Panc1 (cell line): Measurements from ENCODE around the gene GOLGA6B. TPM values are rescaled to one million over a fixed set of nuclear protein-coding genes. Genes with fewer than 3 reads are reported as not detected.
A peak's percentile ranks its signal among the peaks of the same experiment; 100 is the strongest.
"Not testable (repeated sequence)": the region's sequence is repeated elsewhere in the genome, so short reads cannot be mapped to it uniquely, and the experiment has no call there.

Experiments used
- ATAC-seq: fragments of 200-7000 bp; cut with Tn5 transposase; 2 replicates; pipeline ENCODE4 v1.9.1; 2020; ENCODE audit warnings: mild to moderate bottlenecking, moderate library complexity
- BruUV-seq: library from RNA; stranded (reverse); fragments of 400-500 nt; replicated peaks from 2 replicates; lab custom pipeline; 2021; lab: Mats Ljungman, UMichigan
- CTCF ChIA-PET: fragments of 300-600 bp; sonication (Branson Sonifier 250); formaldehyde crosslinking; loops from one replicate; lab custom pipeline; 2022; ENCODE audit warnings: antibody characterized with exemption; lab: Charles Lee
- POLR2A ChIA-PET: fragments of 300-600 bp; sonication (Branson Sonifier 250); formaldehyde crosslinking; loops from one replicate; lab custom pipeline; 2022; ENCODE audit warnings: antibody characterized with exemption; lab: Charles Lee
- DNase-seq: peaks from one replicate; pipeline ENCODE4 v3.0.0-alpha.2; 2010; ENCODE audit warnings: low read depth, low spot score
- H3K27ac ChIP-seq: 2 replicates; pipeline ENCODE4 v1.5.1; 2011; ENCODE audit warnings: mild to moderate bottlenecking, low read length, inconsistent platforms
- H3K27me3 ChIP-seq: fragments of 200-500 bp; sonication (Bioruptor generic); 2 replicates; pipeline ENCODE4 v1.6.0; 2014; ENCODE audit warnings: low read length, inconsistent platforms; ENCODE audit not compliant: control insufficient read depth, insufficient read depth
- H3K36me3 ChIP-seq: fragments of 200-500 bp; sonication (Bioruptor generic); 2 replicates; pipeline ENCODE4 v1.5.1; 2014; ENCODE audit warnings: inconsistent platforms, mild to moderate bottlenecking, low read length, moderate library complexity; ENCODE audit not compliant: control insufficient read depth, insufficient read depth
- H3K4me1 ChIP-seq: 2 replicates; pipeline ENCODE4 v1.5.1; 2011; ENCODE audit warnings: inconsistent platforms, mild to moderate bottlenecking, low read length, moderate library complexity; ENCODE audit not compliant: control insufficient read depth, insufficient read depth
- H3K4me3 ChIP-seq, 2 experiments: 2 replicates each; pipeline ENCODE4 v1.5.1; 2011 to 2012; ENCODE audit warnings: low read depth in 2 of 2, low read length in 2 of 2, mild to moderate bottlenecking in 2 of 2, inconsistent platforms in 1 of 2, moderate library complexity in 1 of 2
- H3K9me3 ChIP-seq: fragments of 200-500 bp; sonication (Bioruptor generic); 2 replicates; pipeline ENCODE4 v1.5.1; 2014; ENCODE audit warnings: low read depth, mild to moderate bottlenecking, inconsistent platforms, low read length, moderate library complexity; ENCODE audit not compliant: control insufficient read depth, insufficient read depth
- POLR2AphosphoS5 ChIP-seq: IDR thresholded peaks from 2 replicates; pipeline ENCODE4 v1.6.1; 2012; ENCODE audit warnings: mild to moderate bottlenecking, low read depth, low read length, moderate library complexity
- SIN3A ChIP-seq: IDR thresholded peaks from 2 replicates; pipeline ENCODE4 v1.6.1; 2012; ENCODE audit warnings: low read depth, mild to moderate bottlenecking, low read length, moderate library complexity, borderline replicate concordance; ENCODE audit not compliant: insufficient read depth
- TCF7L2 ChIP-seq: IDR thresholded peaks from 2 replicates; pipeline ENCODE4 v1.6.1; 2011; ENCODE audit warnings: mild to moderate bottlenecking, low read depth, low read length, inconsistent platforms
- in situ Hi-C: cut with HindIII; loops from 2 replicates; pipeline ENCODE4 v1.10.0; 2016; ENCODE audit warnings: low sequenced_read_pairs, low pct_unique_long_range_greater_than_20kb
- intact Hi-C: fragments of 100-400 bp; cut with micrococcal nuclease; formaldehyde crosslinking; loops from one replicate; pipeline ENCODE4 v1.10.0; 2022; ENCODE audit not compliant: unreplicated experiment
- total RNA-seq: library from RNA; stranded (reverse); gene quantifications from one replicate; pipeline ENCODE4 v1.2.1, GENCODE V29; 2021; ENCODE audit not compliant: unreplicated experiment
- TF ChIP-seq, protein P1 (sequence below): fragments of 450-650 bp; IDR thresholded peaks from 2 replicates; pipeline ENCODE4 v1.5.1; 2017; ENCODE audit warnings: mild to moderate bottlenecking
- TF ChIP-seq, protein P2 (sequence below), 2 experiments: IDR thresholded peaks; 2 replicates each; pipeline ENCODE4 v1.6.1; 2011 to 2012; ENCODE audit warnings: low read depth in 2 of 2, control low read depth in 1 of 2, low read length in 1 of 2, mild to moderate bottlenecking in 1 of 2, moderate library complexity in 1 of 2; ENCODE audit not compliant: insufficient read depth in 1 of 2

The GOLGA6B gene
- total RNA-seq, 1 experiment from 2014 or later, result not detected

DNA sequence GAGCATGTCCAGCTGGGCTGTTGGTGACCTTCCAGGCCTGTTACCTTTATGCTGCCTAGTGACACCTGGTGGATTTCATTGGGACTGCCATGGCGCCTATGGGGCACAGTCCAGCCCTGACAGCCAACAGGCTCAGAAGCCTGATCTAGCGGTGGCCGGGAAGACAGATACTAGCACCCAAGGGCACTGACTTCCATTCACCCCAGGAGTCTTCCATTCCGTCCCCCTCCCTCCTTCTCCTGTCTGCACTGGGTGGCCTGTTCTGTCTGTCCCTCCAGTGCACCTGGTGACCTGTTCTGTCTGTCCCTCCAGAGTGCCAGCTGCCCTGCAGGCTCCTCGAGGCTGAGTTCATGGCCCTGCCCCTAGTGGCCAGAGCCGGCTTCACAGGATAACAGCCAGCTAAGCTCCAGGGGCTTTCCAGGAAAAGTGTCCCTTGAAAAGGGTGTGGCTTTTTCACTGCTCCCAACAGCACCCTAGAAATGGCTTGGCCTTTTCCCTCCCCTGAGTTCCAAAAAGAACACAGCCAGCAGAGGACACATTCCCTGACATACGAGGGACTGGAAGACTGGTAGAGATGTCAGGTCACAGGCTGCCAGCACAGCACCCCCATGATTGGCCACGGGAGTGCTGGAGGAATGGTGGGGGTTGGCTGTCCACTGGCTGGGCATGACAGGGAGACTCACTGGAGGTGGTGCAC, 16.3 kb downstream of the GOLGA6B start:
- H3K4me3 ChIP-seq, result peak overlapping the region; percentile 25 to 51
- CTCF ChIA-PET, result interaction anchor here (0.7 to 2.1 kb wide), 3 partner anchors 71 to 420 kb away, joined by 3 to 20 read pairs (median 3); no protein-coding TSS in a partner anchor
- H3K4me1 ChIP-seq, in situ Hi-C loops, H3K36me3 ChIP-seq, H3K27me3 ChIP-seq, H3K9me3 ChIP-seq, BruUV-seq, POLR2A ChIA-PET: not testable (repeated sequence)
- DNase-seq, result peak; percentile 75
- TF ChIP-seq, protein P1, sequence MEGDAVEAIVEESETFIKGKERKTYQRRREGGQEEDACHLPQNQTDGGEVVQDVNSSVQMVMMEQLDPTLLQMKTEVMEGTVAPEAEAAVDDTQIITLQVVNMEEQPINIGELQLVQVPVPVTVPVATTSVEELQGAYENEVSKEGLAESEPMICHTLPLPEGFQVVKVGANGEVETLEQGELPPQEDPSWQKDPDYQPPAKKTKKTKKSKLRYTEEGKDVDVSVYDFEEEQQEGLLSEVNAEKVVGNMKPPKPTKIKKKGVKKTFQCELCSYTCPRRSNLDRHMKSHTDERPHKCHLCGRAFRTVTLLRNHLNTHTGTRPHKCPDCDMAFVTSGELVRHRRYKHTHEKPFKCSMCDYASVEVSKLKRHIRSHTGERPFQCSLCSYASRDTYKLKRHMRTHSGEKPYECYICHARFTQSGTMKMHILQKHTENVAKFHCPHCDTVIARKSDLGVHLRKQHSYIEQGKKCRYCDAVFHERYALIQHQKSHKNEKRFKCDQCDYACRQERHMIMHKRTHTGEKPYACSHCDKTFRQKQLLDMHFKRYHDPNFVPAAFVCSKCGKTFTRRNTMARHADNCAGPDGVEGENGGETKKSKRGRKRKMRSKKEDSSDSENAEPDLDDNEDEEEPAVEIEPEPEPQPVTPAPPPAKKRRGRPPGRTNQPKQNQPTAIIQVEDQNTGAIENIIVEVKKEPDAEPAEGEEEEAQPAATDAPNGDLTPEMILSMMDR, result peak; percentile 93
- H3K27ac ChIP-seq, result peak overlapping the region; percentile 70; the same call in 1 of the 2 replicates
- intact Hi-C loops, result loop anchor here (2.0 kb wide), 1 partner anchor 70 kb away; no protein-coding TSS in a partner anchor
- ATAC-seq, result peak; percentile 99

DNA sequence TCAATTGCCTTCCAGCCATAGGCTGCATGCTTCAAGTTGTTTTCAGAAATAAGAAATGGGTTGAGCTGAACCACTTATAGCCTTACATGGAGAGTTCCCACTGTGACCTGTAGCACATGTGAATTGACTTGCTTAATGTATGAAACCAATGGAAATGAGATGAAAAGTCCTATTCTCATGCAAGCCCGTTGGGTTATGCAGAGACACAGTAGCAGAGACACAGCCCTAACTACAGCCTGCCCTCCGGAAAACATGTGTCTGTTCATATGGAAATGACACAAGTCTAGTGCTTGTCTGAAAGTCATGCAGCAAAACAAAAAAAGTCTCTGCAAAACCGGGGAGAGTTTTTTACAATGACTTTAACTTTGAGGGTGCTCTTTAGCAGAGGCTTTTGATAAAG, 17.0 kb downstream of the GOLGA6B start:
- H3K9me3 ChIP-seq, result no peaks in the 10 kb centered on the region
- peaks cover 5% of the 10 kb centered on the region for H3K4me1 ChIP-seq
- H3K36me3 ChIP-seq, result no peaks in the 10 kb centered on the region
- no peaks in the 10 kb centered on the region; the same call in 1 of the 2 replicates for H3K27me3 ChIP-seq
- no peak overlapping the region for H3K4me3 ChIP-seq
- TF ChIP-seq, protein P2, sequence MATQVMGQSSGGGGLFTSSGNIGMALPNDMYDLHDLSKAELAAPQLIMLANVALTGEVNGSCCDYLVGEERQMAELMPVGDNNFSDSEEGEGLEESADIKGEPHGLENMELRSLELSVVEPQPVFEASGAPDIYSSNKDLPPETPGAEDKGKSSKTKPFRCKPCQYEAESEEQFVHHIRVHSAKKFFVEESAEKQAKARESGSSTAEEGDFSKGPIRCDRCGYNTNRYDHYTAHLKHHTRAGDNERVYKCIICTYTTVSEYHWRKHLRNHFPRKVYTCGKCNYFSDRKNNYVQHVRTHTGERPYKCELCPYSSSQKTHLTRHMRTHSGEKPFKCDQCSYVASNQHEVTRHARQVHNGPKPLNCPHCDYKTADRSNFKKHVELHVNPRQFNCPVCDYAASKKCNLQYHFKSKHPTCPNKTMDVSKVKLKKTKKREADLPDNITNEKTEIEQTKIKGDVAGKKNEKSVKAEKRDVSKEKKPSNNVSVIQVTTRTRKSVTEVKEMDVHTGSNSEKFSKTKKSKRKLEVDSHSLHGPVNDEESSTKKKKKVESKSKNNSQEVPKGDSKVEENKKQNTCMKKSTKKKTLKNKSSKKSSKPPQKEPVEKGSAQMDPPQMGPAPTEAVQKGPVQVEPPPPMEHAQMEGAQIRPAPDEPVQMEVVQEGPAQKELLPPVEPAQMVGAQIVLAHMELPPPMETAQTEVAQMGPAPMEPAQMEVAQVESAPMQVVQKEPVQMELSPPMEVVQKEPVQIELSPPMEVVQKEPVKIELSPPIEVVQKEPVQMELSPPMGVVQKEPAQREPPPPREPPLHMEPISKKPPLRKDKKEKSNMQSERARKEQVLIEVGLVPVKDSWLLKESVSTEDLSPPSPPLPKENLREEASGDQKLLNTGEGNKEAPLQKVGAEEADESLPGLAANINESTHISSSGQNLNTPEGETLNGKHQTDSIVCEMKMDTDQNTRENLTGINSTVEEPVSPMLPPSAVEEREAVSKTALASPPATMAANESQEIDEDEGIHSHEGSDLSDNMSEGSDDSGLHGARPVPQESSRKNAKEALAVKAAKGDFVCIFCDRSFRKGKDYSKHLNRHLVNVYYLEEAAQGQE (IDR thresholded peaks at IDR 0.05; ENCODE audit: insufficient read depth in 1 of 2, low read depth in 2 of 2, low read length in 1 of 2), result no peak
- TF ChIP-seq, protein P1, result no peak
- no peak for TF ChIP-seq TCF7L2
- TF ChIP-seq POLR2AphosphoS5, result no peak
- no peak for TF ChIP-seq SIN3A
- BruUV-seq, result no TSS peak
- ChIA-PET POLR2A (no interaction called here), CTCF (interaction anchor here (0.7 to 2.1 kb wide), 2 partner anchors 22 to 72 kb away, joined by 3 to 20 read pairs; no protein-coding TSS in a partner anchor)
- intact Hi-C loops, result loop anchor here (2.0 kb wide), 1 partner anchor 71 kb away; no protein-coding TSS in a partner anchor
- DNase-seq (no peak), ATAC-seq (no peak)
- in situ Hi-C loops, result no loop called here
- H3K27ac ChIP-seq, result no peak overlapping the region
